Keratinocyte (primary cell): ENCODE measurements around the gene NGFR.

Source experiments
- EZH2 ChIP-seq: IDR thresholded peaks from one replicate; pipeline ENCODE4 v1.6.1; 2012; ENCODE audit warnings: inconsistent platforms, mild to moderate bottlenecking, low read length, moderate library complexity
- TF ChIP-seq, protein P1 (sequence below), 3 experiments: IDR thresholded peaks in 1 of 3; conservative IDR thresholded peaks in 1 of 3; optimal IDR thresholded peaks in 1 of 3; 2 replicates in 2 of 3; 3 replicates in 1 of 3; pipeline versions ENCODE3 to v1.5.1; 2011; ENCODE audit warnings: low read length in 3 of 3, mild to moderate bottlenecking in 3 of 3, moderate library complexity in 2 of 3, control low read depth in 1 of 3, inconsistent platforms in 1 of 3; ENCODE audit not compliant: insufficient read depth in 2 of 3; ENCODE audit errors: extremely low read depth in 1 of 3

DNA sequence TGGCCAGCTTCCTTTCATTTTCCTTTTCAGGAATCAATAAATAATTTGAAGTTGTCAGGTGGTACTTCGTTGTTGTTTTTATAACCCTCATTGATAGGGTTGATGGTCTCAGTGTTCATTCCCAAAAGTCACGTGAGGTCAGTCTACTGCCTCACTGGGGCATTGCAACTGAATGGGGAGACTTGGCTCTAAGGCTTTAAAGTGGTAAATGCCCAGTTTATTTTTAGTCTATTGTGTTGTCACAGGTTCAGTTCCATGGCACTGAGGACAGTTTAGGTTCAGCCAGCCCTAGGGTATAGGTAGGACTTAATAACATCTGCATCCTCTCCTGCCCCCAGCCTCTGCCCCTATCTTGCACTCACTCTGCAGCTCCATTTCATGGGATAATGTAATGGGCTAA, 33.5 kb upstream of the NGFR start:
- TF ChIP-seq EZH2 = no peak
- TF ChIP-seq, protein P1, sequence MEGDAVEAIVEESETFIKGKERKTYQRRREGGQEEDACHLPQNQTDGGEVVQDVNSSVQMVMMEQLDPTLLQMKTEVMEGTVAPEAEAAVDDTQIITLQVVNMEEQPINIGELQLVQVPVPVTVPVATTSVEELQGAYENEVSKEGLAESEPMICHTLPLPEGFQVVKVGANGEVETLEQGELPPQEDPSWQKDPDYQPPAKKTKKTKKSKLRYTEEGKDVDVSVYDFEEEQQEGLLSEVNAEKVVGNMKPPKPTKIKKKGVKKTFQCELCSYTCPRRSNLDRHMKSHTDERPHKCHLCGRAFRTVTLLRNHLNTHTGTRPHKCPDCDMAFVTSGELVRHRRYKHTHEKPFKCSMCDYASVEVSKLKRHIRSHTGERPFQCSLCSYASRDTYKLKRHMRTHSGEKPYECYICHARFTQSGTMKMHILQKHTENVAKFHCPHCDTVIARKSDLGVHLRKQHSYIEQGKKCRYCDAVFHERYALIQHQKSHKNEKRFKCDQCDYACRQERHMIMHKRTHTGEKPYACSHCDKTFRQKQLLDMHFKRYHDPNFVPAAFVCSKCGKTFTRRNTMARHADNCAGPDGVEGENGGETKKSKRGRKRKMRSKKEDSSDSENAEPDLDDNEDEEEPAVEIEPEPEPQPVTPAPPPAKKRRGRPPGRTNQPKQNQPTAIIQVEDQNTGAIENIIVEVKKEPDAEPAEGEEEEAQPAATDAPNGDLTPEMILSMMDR (optimal IDR thresholded peaks at IDR 0.05 in 1 of 3, IDR thresholded peaks at IDR 0.05 in 1 of 3, conservative IDR thresholded peaks at IDR 0.05 in 1 of 3; ENCODE audit: extremely low read depth in 1 of 3, insufficient read depth in 2 of 3, low read length in 3 of 3) = no peak
